Measurements from ENCODE around the gene GPBP1L1.

Gene GPBP1L1

GRCh38 chr1:45586769-45587168 lies 99.6 kb downstream of the GPBP1L1 start:
- DNase-seq (ENCODE audit: low spot score) = no peak

DNA sequence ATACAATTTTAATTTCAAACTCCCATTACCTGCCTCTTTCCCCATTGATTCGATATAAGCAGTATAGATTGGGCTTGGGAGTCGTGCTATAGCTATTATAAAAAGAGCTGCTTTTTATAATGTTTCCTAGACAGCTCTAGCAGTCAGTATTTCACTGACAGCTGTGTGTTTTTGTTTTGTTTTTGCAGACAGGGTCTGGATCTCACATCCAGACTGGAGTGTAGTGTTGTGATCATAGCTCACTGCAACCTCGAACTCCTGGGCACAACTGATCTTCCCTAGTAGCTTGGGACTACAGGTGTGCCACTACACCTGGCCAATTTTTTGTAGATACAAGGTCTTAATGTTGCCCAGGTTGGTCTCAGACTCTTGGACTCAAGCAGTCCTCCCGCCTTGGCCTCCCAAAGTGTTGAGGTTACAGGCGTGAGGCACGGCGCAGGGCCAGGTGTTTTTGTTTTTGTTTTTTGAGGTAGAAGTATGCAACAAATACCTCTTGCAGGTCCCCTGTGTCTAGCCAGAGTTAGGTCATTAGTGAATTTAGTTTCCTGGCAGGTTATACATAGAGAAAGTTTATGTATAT lies 100.7 kb downstream of the GPBP1L1 start:
- no peak for DNase-seq (ENCODE audit: low spot score)

DNA sequence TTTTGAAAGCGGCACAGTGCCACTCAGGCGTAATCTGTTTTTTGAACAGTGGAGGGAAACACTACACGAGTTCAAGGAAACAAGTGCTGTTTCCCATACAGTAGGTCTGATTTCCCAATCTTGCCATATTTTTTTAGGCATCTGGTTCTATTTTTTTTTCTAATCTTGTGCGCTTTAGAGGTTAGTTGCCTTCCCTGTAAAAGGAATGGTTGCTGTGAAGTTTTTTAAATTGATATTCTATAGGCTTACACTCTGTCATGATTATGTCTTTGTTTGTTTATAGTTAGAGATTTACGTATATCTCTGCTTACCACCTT lies 101.3 kb downstream of the GPBP1L1 start:
- no peak for DNase-seq (ENCODE audit: low spot score)

DNA sequence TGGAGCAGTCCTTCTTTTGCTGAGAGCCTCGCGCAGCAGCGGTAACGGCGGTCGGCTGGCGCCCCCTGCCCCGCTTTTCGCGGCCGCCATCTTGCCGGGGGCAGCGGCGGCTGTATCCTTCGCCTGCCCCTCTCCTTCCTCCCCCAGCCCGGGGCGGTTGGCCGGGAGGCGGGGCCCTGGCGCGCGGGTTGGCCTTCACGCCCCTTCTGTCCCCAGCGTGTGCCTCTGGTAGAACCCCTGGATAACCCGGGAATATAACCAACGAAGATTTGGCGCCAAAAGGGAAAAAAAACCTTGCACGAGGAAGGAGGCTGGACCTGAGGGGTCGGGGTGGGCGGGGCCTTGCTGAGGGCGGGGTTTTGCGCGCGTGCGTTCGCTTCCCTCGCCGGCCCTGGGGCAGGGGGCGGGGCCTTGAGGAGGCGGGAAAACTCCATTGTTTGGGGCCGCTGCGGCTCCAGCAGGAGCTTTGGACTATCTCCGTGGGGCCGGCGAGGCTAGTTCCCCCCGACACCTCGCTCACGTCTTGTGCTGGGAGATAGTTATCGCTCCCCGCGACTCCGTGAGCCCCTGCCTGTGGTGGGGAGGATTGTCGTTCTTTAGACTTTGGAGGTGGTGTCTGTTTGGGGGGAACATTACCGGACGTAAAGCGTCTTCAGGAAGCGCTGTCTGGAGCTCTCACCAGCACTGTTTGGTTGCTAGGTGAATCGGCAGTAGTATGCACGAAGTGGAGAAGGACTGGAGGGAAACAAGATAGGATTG lies 101.8 kb downstream of the GPBP1L1 start:
- peak; percentile 88 for DNase-seq (ENCODE audit: low spot score)

DNA sequence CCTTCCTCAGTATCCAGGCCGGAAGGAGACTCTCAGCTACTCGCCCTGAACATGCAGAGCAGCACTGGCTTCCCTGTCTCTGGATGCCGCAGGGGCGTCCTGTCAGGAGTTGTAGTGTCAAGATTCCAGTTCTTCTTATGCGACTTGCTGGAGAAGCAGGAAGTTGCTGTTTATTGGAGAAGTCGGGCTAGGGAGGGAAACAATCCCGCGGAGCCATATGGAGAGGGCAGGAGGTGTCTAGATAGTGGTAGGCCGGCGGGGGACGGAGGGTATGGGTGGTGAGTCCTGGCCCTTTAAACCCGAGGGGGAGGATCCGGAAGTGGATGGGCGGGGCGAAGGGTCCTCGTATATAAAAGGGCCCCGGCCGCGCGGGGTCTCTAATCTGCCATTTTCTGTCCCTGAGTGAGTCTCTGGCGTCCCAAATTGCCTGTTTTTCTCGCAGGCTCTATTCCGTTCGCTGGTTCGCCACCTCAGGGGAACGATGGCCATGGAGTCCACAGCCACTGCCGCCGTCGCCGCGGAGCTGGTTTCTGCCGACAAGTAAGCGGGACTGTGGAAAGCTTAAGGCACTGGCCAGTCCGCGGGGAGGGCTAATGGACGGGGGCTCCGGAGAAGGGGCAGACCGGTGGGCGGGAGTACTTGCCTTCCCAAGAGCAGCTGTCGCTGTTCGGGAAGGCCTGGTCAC lies 102.5 kb downstream of the GPBP1L1 start, which contains the start of gene NASP:
Gene NASP, plus strand, starts transcription at position 376 of the 685 bp plus-strand sequence. Its CDS starts 106 bp downstream, at position 482.
- peak; percentile 87 for DNase-seq (ENCODE audit: low spot score)

- DNase-seq (ENCODE audit: low spot score) = peak; percentile 98
Measured at GRCh38 chr1:45583264-45583665, 103.1 kb downstream of the GPBP1L1 start.

All from kidney tubule cell (primary cell).